ENCODE data around the gene CMSS1. TPM values are rescaled to one million over a fixed set of nuclear protein-coding genes. Genes with fewer than 3 reads are reported as not detected.

CMSS1 gene
- total RNA-seq, 1 experiment from 2014 or later: 86.3 TPM

DNA sequence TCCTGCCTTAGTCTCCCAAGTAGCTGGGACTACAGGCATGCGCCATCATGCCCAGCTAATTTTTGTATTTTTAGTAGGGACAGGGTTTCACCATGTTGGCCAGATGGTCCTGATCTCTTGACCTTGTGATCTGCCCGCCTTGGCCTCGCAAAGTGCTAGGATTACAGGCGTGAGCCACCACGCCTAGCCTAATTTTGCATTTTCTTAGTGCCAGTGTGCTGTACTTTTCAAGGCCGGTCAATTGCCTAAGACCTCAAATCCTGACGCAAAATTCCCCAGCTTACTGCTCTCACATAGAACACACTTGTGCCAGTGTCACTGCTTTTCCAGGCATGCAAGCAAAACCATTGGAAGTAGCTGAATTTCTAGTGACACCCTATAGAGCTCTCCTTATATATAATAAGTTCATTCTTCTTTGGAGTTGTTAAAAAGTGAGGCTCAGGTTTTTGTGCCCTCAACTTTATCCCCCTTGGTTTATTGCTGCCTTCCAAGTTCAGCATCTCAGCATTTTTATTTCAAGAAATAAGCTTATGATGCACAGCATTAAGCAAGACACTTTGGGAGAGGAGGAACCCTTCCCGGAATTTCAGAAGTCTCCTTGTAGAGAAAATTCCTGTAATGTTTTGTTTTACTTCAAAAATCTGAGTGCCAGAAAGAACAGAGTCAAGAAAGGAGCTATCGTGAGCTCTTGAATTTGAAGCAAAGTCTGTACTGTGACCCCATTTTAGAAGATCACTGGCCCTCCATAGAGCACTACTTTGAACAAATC, 203.4 kb downstream of the CMSS1 start:
- Histone ChIP-seq H3K27me3 (ENCODE audit: control insufficient read depth, insufficient read depth, low read length) (no peaks in the 10 kb centered on the region), H3K27ac (ENCODE audit: low read length) (no peak overlapping the region), H3K4me3 (ENCODE audit: low read depth in 2 of 2, low read length in 2 of 2) (no peak overlapping the region), H3K9me3 (ENCODE audit: control insufficient read depth, insufficient read depth, low read depth, low read length) (no peaks in the 10 kb centered on the region), H3K4me1 (ENCODE audit: control insufficient read depth, insufficient read depth, low read length) (no peaks in the 10 kb centered on the region), H3K36me3 (ENCODE audit: control insufficient read depth, insufficient read depth, low read length) (no peaks in the 10 kb centered on the region)
- intact Hi-C loops (cut with micrococcal nuclease; ENCODE audit: unreplicated experiment) (no loop called here), in situ Hi-C loops (cut with HindIII; ENCODE audit: low pct_unique_long_range_greater_than_20kb, low sequenced_read_pairs) (no loop called here)
- TF ChIP-seq POLR2AphosphoS5 (IDR thresholded peaks at IDR 0.05; ENCODE audit: low read depth, low read length): no peak
- TF ChIP-seq SIN3A (IDR thresholded peaks at IDR 0.05; ENCODE audit: borderline replicate concordance, insufficient read depth, low read depth, low read length): no peak
- TF ChIP-seq, protein P1, sequence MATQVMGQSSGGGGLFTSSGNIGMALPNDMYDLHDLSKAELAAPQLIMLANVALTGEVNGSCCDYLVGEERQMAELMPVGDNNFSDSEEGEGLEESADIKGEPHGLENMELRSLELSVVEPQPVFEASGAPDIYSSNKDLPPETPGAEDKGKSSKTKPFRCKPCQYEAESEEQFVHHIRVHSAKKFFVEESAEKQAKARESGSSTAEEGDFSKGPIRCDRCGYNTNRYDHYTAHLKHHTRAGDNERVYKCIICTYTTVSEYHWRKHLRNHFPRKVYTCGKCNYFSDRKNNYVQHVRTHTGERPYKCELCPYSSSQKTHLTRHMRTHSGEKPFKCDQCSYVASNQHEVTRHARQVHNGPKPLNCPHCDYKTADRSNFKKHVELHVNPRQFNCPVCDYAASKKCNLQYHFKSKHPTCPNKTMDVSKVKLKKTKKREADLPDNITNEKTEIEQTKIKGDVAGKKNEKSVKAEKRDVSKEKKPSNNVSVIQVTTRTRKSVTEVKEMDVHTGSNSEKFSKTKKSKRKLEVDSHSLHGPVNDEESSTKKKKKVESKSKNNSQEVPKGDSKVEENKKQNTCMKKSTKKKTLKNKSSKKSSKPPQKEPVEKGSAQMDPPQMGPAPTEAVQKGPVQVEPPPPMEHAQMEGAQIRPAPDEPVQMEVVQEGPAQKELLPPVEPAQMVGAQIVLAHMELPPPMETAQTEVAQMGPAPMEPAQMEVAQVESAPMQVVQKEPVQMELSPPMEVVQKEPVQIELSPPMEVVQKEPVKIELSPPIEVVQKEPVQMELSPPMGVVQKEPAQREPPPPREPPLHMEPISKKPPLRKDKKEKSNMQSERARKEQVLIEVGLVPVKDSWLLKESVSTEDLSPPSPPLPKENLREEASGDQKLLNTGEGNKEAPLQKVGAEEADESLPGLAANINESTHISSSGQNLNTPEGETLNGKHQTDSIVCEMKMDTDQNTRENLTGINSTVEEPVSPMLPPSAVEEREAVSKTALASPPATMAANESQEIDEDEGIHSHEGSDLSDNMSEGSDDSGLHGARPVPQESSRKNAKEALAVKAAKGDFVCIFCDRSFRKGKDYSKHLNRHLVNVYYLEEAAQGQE (IDR thresholded peaks at IDR 0.05; ENCODE audit: insufficient read depth in 1 of 2, low read depth in 2 of 2, low read length in 1 of 2): no peak
- no peak for TF ChIP-seq TCF7L2 (IDR thresholded peaks at IDR 0.05; ENCODE audit: low read depth, low read length)
- TF ChIP-seq, protein P2, sequence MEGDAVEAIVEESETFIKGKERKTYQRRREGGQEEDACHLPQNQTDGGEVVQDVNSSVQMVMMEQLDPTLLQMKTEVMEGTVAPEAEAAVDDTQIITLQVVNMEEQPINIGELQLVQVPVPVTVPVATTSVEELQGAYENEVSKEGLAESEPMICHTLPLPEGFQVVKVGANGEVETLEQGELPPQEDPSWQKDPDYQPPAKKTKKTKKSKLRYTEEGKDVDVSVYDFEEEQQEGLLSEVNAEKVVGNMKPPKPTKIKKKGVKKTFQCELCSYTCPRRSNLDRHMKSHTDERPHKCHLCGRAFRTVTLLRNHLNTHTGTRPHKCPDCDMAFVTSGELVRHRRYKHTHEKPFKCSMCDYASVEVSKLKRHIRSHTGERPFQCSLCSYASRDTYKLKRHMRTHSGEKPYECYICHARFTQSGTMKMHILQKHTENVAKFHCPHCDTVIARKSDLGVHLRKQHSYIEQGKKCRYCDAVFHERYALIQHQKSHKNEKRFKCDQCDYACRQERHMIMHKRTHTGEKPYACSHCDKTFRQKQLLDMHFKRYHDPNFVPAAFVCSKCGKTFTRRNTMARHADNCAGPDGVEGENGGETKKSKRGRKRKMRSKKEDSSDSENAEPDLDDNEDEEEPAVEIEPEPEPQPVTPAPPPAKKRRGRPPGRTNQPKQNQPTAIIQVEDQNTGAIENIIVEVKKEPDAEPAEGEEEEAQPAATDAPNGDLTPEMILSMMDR (IDR thresholded peaks at IDR 0.05): no peak
- ATAC-seq (no peak), DNase-seq (ENCODE audit: low read depth, low spot score) (no peak)
- ChIA-PET CTCF (interaction anchor here (0.7 kb wide), 1 partner anchor 436 kb away, joined by 9 read pairs; no protein-coding TSS in a partner anchor), POLR2A (interaction anchor here (0.6 kb wide), 1 partner anchor 601 kb away, joined by 10 read pairs; no protein-coding TSS in a partner anchor)
- no TSS peak for BruUV-seq (replicated peaks)

DNA sequence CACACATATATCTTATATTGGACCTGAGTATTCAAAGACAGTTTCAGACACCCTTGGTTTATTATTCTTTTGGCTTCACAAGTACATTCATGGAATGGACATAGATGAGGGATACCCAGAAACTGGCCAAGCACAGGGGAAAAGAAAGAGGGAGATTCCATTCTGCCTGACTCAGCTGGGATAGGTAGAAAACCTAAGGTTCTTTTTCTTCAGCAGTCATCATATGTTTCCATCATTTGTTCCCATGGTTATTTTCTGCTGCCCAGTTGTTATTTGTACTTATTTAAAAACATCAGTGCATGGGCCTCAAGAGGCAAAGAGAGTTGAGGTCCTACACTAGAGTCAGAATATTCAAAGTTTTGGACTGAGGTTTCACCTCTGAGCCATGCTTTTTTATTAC, 204.8 kb downstream of the CMSS1 start:
- no peak for ATAC-seq
- no peak overlapping the region for H3K27ac ChIP-seq (ENCODE audit: low read length)
- ChIA-PET POLR2A (no interaction called here), CTCF (no interaction called here)
- H3K4me3 ChIP-seq (ENCODE audit: low read depth in 2 of 2, low read length in 2 of 2): no peak overlapping the region
- H3K4me1 ChIP-seq (ENCODE audit: control insufficient read depth, insufficient read depth, low read length): no peaks in the 10 kb centered on the region
- H3K27me3 ChIP-seq (ENCODE audit: control insufficient read depth, insufficient read depth, low read length): no peaks in the 10 kb centered on the region
- in situ Hi-C loops (cut with HindIII; ENCODE audit: low pct_unique_long_range_greater_than_20kb, low sequenced_read_pairs) (no loop called here), intact Hi-C loops (cut with micrococcal nuclease; ENCODE audit: unreplicated experiment) (no loop called here)
- TF ChIP-seq POLR2AphosphoS5 (IDR thresholded peaks at IDR 0.05; ENCODE audit: low read depth, low read length): no peak
- TF ChIP-seq, protein P2 (IDR thresholded peaks at IDR 0.05): no peak
- TF ChIP-seq, protein P1 (IDR thresholded peaks at IDR 0.05; ENCODE audit: insufficient read depth in 1 of 2, low read depth in 2 of 2, low read length in 1 of 2): no peak
- TF ChIP-seq SIN3A (IDR thresholded peaks at IDR 0.05; ENCODE audit: borderline replicate concordance, insufficient read depth, low read depth, low read length): no peak
- no peaks in the 10 kb centered on the region for H3K36me3 ChIP-seq (ENCODE audit: control insufficient read depth, insufficient read depth, low read length)
- no peak for DNase-seq (ENCODE audit: low read depth, low spot score)
- no TSS peak for BruUV-seq (replicated peaks)
- no peaks in the 10 kb centered on the region for H3K9me3 ChIP-seq (ENCODE audit: control insufficient read depth, insufficient read depth, low read depth, low read length)
